HG03342 (cell line): ENCODE results near the gene GCG.
A peak's percentile ranks its signal among the peaks of the same experiment; 100 is the strongest.

Source experiments
- ATAC-seq: cut with Tn5 transposase; IDR thresholded peaks from one replicate; pipeline ENCODE4 v1.9.1; 2021; ENCODE audit warnings: mild to moderate bottlenecking, moderate library complexity; ENCODE audit not compliant: unreplicated experiment

The GCG gene

DNA sequence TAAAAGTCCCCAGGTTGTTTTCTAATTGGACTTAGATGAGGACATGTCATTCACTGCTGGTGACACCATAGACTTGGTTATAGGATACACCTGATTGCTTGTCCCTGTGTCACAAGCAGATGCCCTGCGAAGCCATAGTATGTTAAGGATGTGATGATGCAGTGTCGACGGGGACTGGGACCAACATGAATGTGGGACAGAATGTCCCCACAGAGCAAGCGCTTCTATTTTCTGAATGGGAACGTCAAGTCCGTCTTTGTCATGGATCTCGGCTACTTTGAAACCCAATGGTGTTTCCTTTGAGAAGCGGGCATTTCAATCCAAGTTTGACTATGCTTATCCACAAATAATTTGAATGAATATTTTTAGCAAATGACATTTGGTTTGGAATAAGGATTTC is 2.1 kb downstream of the GCG start:
- no peak for ATAC-seq

DNA sequence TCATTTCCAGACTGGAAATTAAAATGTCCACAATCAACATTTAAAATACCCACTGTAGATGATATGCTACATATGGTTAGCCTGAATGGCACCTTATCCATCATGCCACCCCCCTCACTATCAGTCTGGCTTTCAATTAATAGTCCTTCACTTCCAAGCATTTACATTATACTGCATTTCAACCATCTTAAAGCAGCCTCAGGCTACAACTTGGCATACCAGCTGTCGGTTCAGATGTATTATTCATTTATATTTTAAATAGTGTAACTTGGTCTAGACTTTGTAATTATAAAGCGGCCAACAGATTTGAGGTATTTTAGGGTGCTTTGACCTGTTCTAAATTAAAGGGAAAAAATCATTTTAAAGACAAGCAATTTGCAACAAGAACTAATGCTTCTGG is 2.6 kb downstream of the GCG start:
- no peak for ATAC-seq

DNA sequence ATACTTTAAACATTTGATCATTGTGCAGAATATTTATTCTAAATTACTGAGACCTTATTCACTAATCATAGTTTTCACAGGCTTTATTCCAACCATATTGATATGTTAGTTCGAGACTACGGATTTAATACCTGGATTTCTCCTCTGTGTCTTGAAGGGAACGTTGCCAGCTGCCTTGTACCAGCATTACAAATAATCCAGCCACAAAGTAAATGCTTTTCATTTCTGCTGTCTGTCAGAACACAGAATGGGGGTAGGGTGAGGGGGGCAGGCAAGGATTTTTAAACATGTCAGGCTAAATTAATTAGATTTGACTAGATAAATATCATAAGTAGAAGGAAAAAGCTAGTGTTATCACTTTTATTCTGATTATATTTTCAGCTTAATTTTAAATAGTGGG is 3.1 kb downstream of the GCG start:
- no peak for ATAC-seq

DNA sequence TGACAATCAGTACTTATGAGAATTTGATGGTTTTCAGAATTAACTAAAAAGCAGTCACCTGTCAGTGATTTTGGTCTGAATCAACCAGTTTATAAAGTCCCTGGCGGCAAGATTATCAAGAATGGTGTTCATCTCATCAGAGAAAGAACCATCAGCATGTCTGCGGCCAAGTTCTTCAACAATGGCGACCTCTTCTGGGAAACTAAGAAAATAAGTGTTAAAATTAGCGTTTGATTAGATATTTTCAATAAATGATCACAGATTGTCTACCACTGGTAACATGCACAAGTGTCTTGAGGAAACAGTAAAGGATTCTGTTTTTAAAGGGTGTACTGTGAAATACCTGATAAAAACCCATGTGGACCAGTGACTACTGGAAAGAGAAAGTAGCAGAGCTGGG is 8.1 kb downstream of the GCG start:
- no peak for ATAC-seq

DNA sequence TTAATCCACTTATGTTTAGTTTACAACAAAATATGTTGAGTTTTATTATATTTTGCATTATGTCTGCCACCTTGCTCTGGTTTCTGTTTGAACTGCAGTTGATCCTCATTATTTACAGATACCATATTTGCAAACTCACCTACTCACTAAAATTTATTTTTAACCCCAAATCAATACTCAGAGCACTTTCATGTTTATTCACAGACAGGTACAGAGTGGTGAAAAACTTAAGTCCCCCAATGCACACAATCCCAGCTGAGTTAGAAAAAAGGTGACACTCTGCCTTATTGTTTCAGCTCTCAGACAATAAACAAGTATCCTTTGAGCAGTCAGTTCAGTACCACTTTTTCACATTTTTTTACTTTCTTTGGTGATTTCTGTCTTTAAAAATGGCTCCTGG is 13.7 kb downstream of the GCG start:
- ATAC-seq = no peak

DNA sequence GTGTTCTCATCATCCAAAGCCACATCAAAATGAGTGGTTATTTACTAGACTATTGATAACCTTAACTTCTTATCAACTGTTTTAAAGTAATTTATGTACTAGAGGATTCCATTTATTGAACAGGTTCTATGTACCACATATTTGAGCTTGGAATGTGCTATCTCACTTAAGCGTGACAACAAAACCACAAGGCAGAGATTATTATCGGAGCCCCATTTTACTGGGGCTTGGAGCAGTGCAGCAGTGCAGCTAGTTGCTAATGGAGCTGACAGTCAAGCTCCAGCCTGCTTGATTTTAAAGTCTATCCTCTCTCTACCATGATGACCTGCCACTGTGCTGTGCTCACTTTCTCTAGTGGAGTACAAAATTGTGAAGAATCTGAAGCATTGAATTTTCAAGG is 24.6 kb downstream of the GCG start:
- no peak for ATAC-seq

DNA sequence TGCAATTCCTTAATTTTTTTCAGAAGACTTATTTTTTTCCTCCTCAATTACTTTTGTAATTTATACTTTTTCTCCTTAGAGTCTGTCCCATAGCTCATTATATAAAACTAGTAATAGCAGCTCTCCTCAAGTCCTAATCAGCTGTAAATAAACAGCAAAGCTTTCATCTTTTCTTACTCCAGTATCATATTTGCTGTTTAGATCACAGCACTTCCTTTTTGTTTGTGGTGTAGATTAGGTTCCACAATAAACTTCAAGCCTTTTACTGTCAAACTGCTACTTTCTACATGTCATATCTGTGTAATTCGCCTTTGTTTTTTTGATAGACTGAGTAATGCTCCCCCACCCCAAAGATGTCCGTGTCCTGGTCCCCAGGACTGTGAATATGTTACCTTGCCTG is 25.5 kb downstream of the GCG start:
- peak; percentile 15 for ATAC-seq

DNA sequence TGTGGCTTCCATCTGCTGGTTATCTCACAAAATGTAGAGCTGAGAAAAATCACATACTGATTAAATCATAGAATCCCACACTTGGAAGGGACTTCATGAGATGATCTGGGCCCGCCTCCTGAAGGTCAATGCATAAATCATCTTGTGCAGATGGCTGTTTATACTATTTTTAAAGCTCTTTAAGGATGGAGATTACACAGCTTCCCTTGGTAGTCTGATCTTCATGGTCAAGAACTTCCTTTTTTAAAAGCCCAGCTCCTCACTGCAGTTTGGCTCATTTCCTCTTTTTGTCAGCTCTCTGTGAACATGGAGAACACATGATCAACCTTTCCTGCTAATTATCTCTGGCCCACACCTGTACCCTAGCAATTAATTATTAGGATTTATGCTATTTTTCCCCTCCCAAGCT is 25.9 kb downstream of the GCG start:
- peak; percentile 92 for ATAC-seq

DNA sequence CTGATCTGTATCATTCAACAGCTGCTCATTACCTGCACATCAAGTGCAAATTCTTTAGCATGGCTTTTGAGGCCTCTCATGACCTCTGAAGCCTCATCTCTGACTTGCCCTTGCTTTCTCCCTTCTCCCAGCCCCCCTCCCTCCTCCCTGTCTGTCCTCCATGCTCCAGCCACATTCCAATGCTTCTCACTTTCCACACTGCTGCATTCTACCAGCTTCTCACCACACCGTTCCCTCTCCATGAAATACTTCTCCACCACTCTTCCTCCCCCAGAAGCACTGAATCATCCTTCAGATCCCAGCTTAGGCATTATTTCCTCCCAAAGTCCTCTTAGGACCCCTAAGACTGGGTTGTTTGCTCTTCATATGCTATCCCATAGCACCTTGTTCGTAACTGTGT is 26.9 kb downstream of the GCG start:
- no peak for ATAC-seq

DNA sequence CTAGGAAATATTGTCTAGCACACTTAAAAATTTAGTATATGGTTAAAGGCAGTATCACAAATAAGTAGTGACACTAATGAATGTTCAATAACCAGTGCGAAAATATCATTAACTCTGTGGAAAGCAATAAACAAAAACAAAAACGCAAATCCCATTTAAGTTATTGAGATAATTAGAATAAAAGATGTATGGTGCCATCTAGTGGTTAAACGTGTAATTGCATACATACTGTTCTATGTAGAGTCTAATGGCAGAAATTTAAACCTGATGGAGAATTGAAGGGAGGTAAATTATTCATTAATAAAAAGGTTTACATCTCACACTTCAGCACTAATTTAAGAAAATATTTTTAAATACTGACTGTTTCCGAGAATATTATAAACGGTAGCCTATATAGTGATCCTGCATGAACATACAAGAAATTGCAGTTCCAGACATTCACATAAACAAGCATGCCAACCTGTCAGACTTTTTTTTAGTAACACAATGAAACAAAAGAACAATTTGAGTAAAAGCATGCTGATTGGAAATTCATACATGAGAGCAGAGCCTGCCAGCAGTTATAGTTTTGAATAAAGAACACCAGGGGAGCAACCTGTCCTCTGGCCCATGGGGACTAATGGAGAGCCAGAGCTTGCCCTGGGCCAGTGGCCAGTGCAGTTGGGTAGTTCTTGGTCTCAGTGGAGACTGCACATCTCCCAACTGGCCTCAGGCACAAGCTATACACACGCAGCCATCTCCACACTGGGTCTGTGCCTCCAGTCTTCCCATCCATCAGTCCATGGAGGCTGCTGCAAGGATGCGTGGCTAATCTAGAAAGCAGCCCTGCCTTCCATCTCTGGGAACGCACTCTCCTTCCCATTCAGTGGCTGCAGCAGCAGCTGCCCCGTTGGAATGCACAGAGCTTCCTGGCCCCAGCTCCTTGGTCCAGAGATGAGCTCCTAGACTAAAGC is 28.0 kb downstream of the GCG start:
- peak; percentile 30 for ATAC-seq

DNA sequence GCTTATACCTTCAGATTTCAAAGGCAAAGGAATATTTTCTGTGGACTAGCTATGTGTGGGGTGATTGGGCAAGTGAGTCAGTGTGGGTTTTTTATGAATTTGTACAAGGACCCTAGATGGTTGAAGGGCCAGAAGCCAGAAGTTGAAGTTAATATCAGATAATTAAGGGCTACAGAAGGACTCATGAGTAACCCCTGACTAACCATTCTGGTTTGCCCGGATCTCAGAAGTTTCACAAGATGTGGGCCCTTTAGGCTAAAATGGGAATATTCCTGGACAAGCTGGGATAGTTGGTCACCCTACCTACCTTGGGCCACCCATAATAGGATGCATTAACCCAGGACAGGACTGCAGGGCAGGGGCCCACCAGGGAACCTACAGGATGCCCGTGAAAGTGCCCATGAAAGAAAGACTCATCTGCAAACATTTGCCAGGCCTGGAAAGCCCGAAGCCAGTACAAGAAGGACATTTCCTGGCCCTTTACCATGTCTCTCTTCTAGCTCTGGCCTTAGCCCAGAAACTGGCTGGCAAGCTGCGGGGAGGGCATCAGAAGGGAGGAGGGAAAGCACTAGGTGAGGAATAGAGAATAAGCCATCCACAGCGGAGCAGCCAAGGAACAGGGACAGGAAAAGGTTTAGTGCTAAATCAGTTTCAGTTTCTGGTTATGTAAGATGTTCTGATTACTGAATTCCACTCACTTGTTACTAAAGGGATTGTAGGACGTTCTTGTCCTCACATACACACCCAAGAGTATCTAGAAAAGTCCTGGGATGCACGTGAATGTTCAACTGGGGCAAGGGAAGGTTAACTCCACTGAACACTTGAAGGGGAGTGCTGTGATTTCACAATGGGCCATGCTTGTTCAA is 33.6 kb downstream of the GCG start:
- ATAC-seq = no peak

DNA sequence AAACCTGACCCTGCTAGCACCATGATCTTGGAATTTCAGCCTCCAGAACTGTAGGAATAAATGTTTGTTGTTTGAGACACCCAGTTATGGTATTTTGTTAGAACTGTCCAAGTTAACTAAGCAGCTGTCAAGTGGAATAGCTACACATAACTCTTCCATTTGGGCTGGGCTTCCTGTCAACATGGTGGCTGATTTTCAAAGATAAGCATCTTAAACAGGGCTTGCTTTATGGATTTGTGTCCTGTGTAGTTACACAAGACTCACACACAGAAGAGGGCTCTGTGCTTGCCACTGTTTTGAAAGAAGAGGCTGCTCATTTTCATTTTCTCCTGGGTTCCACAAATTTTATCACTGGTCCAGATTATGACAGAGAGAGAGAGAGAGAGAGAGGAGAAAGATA is 35.7 kb downstream of the GCG start:
- no peak for ATAC-seq

DNA sequence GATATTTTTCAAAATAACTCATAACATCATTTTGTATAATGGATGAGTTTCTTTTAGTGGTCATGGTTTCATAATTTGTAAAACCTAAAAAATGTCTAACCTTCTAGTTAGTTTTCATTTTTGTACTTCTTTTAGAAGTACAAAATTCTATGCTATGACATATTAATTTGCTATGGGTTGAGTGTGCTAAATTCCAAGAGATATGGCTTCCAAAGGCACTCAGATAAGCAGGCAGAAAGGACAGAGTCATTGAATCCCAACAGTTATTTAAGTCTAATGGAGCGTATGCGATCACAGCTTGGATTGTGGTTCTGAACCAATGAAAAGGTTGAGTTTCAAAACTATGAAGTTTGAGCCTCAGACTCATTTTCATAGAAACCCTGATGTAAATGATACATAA is 37.0 kb downstream of the GCG start:
- ATAC-seq = no peak

DNA sequence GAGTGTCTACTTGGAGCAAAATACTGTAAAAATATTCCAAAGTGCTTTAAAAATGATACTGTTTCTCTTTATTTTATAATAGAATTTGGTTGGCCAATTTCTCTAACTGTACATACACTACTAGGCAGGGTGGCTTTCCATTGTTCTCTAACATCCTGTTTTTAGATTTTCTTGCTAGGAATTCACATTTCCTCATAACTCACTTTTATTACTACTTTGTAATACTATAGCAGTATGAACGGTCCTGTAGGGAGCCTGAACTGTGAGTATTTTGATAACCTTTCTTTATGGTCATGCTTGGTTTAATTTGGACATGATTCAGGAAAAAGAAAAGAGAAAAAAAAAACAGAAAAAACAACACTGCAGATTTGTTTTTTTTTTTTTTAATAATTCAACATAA is 37.8 kb downstream of the GCG start:
- ATAC-seq = no peak

DNA sequence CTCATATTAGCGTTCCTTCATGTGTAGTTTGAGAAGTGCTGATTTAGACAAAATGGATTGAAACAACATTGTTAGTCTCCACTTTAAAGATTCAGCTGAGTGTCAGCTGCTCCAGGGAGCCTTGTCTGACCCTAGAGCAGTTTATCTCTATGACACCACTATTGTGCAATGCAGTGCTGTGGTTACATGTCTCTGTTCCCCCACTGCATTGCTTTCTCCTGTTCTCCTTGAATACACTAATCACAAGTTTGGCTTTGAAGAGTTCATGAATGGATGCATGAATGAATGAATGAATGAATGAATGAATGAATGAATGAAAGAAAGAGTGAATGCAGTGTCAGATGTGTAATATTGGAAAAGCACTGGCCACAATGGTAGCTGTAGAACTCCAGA is 38.3 kb downstream of the GCG start:
- no peak for ATAC-seq

DNA sequence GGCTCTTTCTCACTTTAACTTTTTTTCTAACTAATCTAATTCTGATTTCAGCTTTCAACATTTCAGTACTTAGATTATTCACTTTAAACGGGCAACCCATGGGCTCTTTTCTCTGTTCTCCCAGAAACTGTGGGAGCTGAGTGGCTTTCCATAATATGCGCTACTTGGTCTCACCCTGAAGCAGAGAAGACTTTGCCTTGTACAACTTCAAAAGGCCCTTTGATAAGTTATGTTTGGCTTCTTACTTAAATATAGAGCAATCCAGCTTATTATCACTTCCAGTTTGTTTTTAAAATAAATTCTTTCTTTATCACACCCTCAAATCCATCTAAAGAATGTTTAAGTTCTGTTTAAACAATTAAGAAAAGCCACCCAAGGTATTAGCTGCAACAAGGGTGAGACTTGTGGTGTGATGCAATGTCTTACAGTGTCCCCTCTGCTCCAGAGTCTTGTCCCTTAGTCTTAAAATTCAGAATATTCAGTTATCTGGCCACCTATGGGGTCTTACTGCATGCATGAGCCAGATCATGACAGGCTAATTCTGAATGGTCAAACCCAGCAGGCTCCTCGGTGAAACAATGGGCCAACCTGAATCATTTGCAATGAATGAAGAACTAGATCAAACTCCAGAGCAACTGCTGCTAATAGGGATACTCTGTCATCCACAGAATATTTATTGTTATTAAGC is 38.8 kb downstream of the GCG start:
- ATAC-seq = no peak

DNA sequence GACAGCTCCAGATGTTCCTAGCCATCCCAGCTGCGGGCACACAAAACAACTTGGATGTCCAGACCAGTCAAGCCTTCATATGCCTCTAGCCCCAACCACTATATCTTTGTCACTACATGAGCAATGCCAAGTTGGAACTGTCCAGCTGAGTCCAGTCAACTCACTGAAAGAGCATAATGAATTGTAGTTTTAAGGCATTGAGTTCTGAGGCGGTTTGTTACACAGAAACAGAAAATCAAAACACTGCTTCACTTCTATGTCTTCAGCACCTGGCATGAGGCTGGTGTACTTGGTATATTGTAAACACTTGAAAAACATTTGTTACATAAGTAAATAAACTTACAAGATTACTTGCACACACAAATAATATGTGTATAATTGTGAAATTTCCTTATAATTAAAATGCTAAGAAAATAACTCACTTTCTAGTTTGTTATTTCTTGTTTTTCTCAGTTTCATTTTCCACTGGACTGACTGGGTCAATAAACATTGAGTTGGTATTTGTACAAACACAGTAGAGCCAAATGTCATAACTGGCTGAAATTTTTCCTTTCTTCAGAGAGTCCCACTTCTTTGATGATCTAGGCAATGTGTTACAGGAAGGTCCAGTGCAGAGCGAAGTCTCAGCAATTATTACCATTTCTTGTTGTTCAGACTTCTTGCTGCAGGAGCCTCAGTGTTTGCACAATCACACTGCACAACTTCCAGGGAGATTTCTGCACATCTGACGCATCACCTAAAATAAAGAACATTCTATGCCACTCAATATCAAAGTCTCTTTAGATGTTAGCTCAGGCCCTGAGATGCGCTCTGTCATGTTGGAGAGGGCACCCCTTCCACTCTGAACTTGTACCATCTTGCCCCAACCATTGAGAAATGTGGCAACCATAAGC is 39.8 kb downstream of the GCG start:
- ATAC-seq = no peak

DNA sequence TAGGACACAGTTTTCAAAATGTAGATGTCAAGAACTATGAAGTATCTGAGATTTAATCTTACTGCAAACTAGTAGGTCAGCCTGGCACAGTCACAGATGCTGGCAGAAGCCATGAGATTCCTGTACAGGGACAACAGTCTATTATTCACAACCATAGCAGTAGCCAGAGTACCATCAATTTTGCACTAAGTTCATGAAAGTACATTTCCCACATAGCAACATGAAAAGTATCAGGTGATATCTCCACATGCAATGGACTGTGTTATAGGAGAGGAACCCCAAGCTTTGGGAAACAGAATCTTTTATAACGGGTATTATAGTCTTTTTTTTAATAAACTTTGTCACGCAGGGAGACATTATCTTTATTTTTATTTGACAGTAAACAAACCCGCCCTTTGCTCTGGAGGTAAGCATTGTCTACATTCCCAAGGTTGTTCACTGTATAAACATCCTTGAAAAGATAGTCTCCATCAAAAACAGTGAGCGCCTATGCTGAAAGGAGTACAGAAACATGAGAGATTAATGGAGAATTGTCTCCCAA is 44.6 kb downstream of the GCG start:
- no peak for ATAC-seq

DNA sequence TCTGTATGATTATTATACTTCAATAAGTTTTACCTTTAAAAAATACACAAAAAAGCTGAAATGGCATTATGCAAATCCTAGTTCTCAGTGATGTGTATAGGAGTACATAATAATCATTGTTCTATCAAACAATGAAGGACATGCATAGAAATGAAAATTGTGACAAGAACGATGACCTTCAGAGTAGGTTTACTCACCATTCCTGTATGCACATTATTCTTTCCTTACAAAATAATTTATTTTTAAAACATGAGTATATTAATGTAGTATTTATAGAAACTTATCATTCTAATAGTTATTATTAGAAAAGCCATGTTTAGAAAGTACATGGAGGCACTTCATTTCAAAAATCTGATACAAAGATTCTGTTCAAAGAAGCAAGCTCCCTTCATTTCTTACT is 45.3 kb downstream of the GCG start:
- ATAC-seq = no peak

DNA sequence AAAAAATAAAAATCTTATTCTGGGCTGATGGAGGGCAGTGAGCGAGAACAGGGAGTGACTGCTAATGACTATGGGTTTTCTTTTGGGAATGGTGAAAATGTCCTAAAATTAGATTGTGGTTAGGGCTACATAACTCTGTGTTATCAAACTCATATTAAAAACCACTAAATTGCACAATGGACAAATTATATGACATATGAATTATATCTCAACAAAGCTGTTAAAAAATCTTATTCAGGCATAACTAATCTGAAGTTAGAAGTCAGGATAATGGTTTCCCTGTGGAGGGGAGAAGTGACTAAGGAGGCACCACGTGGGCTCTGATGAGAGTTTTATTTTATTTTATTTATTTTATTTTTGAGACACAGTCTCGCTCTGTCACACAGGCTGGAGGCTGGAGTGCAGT is 45.9 kb downstream of the GCG start:
- no peak for ATAC-seq
